GM12878 (cell line): ENCODE data around the gene ISCU. TPM values are rescaled to one million over a fixed set of nuclear protein-coding genes. Genes with fewer than 3 reads are reported as not detected.

Source experiments
- BCL3 ChIP-seq: IDR thresholded peaks from 2 replicates; pipeline ENCODE4 v1.6.1; 2011; ENCODE audit warnings: borderline replicate concordance, low read depth, mild to moderate bottlenecking, moderate library complexity, low read length; ENCODE audit not compliant: insufficient read depth, poor library complexity, severe bottlenecking
- BCLAF1 ChIP-seq: fragments of 450-650 bp; IDR thresholded peaks from 2 replicates; pipeline ENCODE4 v1.6.1; 2017; ENCODE audit warnings: antibody characterized with exemption, mild to moderate bottlenecking, moderate library complexity
- EP300 ChIP-seq, 2 experiments: fragments of 150-350 bp in 1 of 2; IDR thresholded peaks; 2 replicates each; pipeline ENCODE4 v1.6.1; 2011 to 2012; ENCODE audit warnings: low read depth in 2 of 2, low read length in 2 of 2, borderline replicate concordance in 1 of 2, improper control_type of control experiment in 1 of 2, inconsistent platforms in 1 of 2; ENCODE audit not compliant: control insufficient read depth in 1 of 2
- KAT2A ChIP-seq: conservative IDR thresholded peaks from 2 replicates; pipeline ENCODE4 v1.6.1; 2011; ENCODE audit warnings: low read depth, low read length; ENCODE audit not compliant: control insufficient read depth
- MLLT1 ChIP-seq: fragments of 450-650 bp; IDR thresholded peaks from 2 replicates; pipeline ENCODE4 v1.6.1; 2016; ENCODE audit warnings: mild to moderate bottlenecking
- NBN ChIP-seq: fragments of 450-650 bp; IDR thresholded peaks from 2 replicates; pipeline ENCODE4 v1.6.1; 2016
- NFXL1 ChIP-seq: fragments of 450-650 bp; IDR thresholded peaks from 2 replicates; pipeline ENCODE4 v1.6.1; 2017; ENCODE audit warnings: antibody characterized with exemption, mild to moderate bottlenecking, borderline replicate concordance
- PBX3 ChIP-seq: IDR thresholded peaks from 2 replicates; pipeline ENCODE4 v1.6.1; 2011; ENCODE audit warnings: mild to moderate bottlenecking, low read depth, low read length, moderate library complexity; ENCODE audit not compliant: insufficient replicate concordance
- POLR2AphosphoS2 ChIP-seq: IDR thresholded peaks from 2 replicates; pipeline ENCODE4 v1.6.1; 2011; ENCODE audit warnings: low read depth, mild to moderate bottlenecking, low read length, improper control_type of control experiment, moderate library complexity
- POLR2AphosphoS5 ChIP-seq: IDR thresholded peaks from 2 replicates; pipeline ENCODE4 v1.6.1; 2011; ENCODE audit warnings: mild to moderate bottlenecking, low read length, inconsistent platforms
- REST ChIP-seq: IDR thresholded peaks from 2 replicates; pipeline ENCODE4 v1.6.1; 2012; ENCODE audit warnings: mild to moderate bottlenecking, low read depth, low read length
- SMAD1 ChIP-seq: fragments of 450-650 bp; IDR thresholded peaks from 2 replicates; pipeline ENCODE4 v1.6.1; 2018; ENCODE audit warnings: mild to moderate bottlenecking, low read depth; ENCODE audit not compliant: partially characterized antibody
- USF1 ChIP-seq: IDR thresholded peaks from 2 replicates; pipeline ENCODE4 v1.6.1; 2011; ENCODE audit warnings: borderline replicate concordance, low read depth, mild to moderate bottlenecking, moderate library complexity, mixed read lengths, low read length; ENCODE audit not compliant: insufficient read depth; ENCODE audit errors: extremely low read length
- WRNIP1 ChIP-seq: IDR thresholded peaks from 2 replicates; pipeline ENCODE4 v1.6.1; 2011; ENCODE audit warnings: low read depth, low read length, improper control_type of control experiment, borderline replicate concordance
- polyA plus RNA-seq, 11 experiments: library from polyadenylated mRNA; depleted of rRNA in 4 of 11; unstranded in 6 of 11; stranded (reverse) in 5 of 11; fragments of >200 nt; fragmentation: Nextera tagmentation in 4 of 11; fragmentation: Illumina TruSeq in 1 of 11; extraction: Ambion mirVana in 4 of 11; extraction: Trizol in 1 of 11; gene quantifications; 1 replicate in 1 of 11; 2 replicates in 10 of 11; pipeline versions ENCODE4 v1.2.1 to v1.2.3, GENCODE V29; 2011 to 2016; ENCODE audit warnings: inconsistent platforms in 2 of 11, missing spikeins in 2 of 11, low read depth in 1 of 11
- total RNA-seq, 4 experiments: library from RNA; depleted of rRNA in 3 of 4; stranded (reverse); fragments of >200 nt in 3 of 4; fragmentation: Illumina TruSeq in 1 of 4; extraction: Trizol in 1 of 4; gene quantifications; 2 replicates each; pipeline versions ENCODE4 v1.2.1 to v1.2.3, GENCODE V29; 2013 to 2021

Gene ISCU
- total and polyA plus RNA-seq, 10 of the 15 experiments (the other 5 are each of a cell fraction or from before 2014, with no cell fraction given): 32.8 to 260 (median 127) TPM

GRCh38 chr12:108616941-108617858 is 54.8 kb downstream of the ISCU start (continued):
- no peak for TF ChIP-seq REST
- TF ChIP-seq NBN: peak; percentile 89
- peak; percentile 9 for TF ChIP-seq USF1
- no peak for TF ChIP-seq NFXL1
- no peak for TF ChIP-seq PBX3
- peak; percentile 85 for TF ChIP-seq MLLT1
- TF ChIP-seq POLR2AphosphoS2: no peak
- peak; percentile 97 for TF ChIP-seq EP300 (IDR thresholded peaks at IDR 0.05; ENCODE audit: borderline replicate concordance in 1 of 2, control insufficient read depth in 1 of 2, low read depth in 2 of 2, low read length in 2 of 2)
- no peak for TF ChIP-seq KAT2A
- peak; percentile 93 for TF ChIP-seq BCL3
- TF ChIP-seq WRNIP1: no peak
- TF ChIP-seq BCLAF1: no peak
- peak; percentile 80 for TF ChIP-seq POLR2AphosphoS5
- peak; percentile 3 for TF ChIP-seq SMAD1
